Measurements from ENCODE around the gene CDYL2.
"Not testable (repeated sequence)": the region's sequence is repeated elsewhere in the genome, so short reads cannot be mapped to it uniquely, and the experiment has no call there.

DNA sequence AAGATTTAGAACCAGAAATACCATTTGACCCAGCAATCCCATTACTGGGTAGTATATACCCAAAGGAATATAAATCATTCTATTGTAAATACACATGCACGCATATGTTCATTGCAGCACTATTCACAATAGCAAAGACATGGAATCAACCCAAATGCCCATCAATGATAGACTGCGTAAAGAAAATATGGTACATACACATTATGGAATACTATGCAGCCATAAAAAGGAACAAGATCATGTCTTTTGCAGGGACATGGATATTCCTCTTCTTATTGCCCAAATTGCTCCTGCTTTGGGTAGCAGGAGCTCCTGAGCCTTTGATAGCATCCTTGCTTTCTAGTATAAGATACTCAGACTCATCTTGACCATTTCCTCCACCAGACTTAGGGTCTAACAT, 10.9 kb upstream of the CDYL2 start:
- TF ChIP-seq, protein P1, sequence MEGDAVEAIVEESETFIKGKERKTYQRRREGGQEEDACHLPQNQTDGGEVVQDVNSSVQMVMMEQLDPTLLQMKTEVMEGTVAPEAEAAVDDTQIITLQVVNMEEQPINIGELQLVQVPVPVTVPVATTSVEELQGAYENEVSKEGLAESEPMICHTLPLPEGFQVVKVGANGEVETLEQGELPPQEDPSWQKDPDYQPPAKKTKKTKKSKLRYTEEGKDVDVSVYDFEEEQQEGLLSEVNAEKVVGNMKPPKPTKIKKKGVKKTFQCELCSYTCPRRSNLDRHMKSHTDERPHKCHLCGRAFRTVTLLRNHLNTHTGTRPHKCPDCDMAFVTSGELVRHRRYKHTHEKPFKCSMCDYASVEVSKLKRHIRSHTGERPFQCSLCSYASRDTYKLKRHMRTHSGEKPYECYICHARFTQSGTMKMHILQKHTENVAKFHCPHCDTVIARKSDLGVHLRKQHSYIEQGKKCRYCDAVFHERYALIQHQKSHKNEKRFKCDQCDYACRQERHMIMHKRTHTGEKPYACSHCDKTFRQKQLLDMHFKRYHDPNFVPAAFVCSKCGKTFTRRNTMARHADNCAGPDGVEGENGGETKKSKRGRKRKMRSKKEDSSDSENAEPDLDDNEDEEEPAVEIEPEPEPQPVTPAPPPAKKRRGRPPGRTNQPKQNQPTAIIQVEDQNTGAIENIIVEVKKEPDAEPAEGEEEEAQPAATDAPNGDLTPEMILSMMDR (IDR thresholded peaks at IDR 0.05): not testable (repeated sequence)
- not testable (repeated sequence) for TF ChIP-seq POLR2AphosphoS5, EP300 (IDR thresholded peaks at IDR 0.05)
